ENCODE results near the gene ABCA9.

ABCA9 gene

GRCh38 chr17:68939195-68939594, 121.5 kb downstream of the ABCA9 start:
- H3K36me3 ChIP-seq, result no peaks in the 10 kb centered on the region
- no peaks in the 10 kb centered on the region for H3K9me3 ChIP-seq (replicated peaks in 1 of 11)
- H3K9ac ChIP-seq, result no peak overlapping the region
- TF ChIP-seq Cebpa-rat (IDR thresholded peaks at IDR 0.05), result no peak
- no peak overlapping the region for H3K27ac ChIP-seq
- H4K20me1 ChIP-seq, result no peaks in the 10 kb centered on the region
- no peaks in the 10 kb centered on the region for H3K27me3 ChIP-seq
- H3K4me3 ChIP-seq, result no peak overlapping the region
- no peak overlapping the region for H3K4me2 ChIP-seq
- no peaks in the 10 kb centered on the region for H3K4me1 ChIP-seq

DNA sequence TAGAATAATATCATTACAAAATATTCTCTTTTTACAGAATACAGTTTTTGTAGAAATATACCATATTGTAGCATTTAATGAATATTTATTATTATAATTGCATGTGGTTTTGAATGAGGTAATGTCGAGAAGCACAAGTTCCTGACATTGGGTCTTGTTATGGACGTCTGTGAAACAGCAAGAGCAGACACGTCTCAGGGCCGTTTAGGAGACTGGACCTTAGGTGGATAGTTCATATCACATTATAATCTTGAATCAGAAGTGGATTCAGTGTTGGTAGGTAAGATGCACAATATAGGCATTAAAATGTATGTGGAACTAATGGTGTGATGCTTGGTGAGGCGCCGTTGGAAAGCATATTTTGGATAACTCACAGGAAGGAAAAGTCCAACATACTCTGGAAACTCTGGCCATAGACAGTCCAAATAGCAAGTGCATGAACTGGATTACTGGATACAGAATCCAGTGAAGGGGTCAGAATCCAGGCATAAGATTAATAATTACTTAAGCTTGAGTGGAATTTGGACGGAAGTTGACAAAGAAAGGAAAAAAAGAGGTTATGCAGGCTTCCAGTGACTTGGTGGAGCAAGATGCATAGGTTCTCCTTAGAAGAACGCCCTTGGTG, 122.7 kb downstream of the ABCA9 start:
- no peak for TF ChIP-seq Cebpa-rat (IDR thresholded peaks at IDR 0.05)
- Histone ChIP-seq H3K4me2 (no peak overlapping the region), H3K4me1 (no peaks in the 10 kb centered on the region)

GRCh38 chr17:68927516-68927915, 133.2 kb downstream of the ABCA9 start:
- no peak overlapping the region for H3K27ac ChIP-seq
- no peak overlapping the region for H3K4me2 ChIP-seq
- H3K4me1 ChIP-seq, result no peaks in the 10 kb centered on the region
- H3K4me3 ChIP-seq, result no peak overlapping the region
- H3K9ac ChIP-seq, result no peak overlapping the region
- H3K36me3 ChIP-seq, result no peaks in the 10 kb centered on the region
- no peak for TF ChIP-seq Cebpa-rat (IDR thresholded peaks at IDR 0.05)
- H3K27me3 ChIP-seq, result no peaks in the 10 kb centered on the region
- no peaks in the 10 kb centered on the region for H3K9me3 ChIP-seq (replicated peaks in 1 of 11)
- H4K20me1 ChIP-seq, result no peaks in the 10 kb centered on the region

More for the DNA sequence above, 122.7 kb downstream of the ABCA9 start:
- H3K4me3 ChIP-seq, result no peak overlapping the region
- H3K27me3 ChIP-seq, result no peaks in the 10 kb centered on the region
- no peak overlapping the region for H3K27ac ChIP-seq
- no peaks in the 10 kb centered on the region for H3K36me3 ChIP-seq
- H4K20me1 ChIP-seq, result no peaks in the 10 kb centered on the region
- no peaks in the 10 kb centered on the region for H3K9me3 ChIP-seq (replicated peaks in 1 of 11)
- no peak overlapping the region for H3K9ac ChIP-seq

DNA sequence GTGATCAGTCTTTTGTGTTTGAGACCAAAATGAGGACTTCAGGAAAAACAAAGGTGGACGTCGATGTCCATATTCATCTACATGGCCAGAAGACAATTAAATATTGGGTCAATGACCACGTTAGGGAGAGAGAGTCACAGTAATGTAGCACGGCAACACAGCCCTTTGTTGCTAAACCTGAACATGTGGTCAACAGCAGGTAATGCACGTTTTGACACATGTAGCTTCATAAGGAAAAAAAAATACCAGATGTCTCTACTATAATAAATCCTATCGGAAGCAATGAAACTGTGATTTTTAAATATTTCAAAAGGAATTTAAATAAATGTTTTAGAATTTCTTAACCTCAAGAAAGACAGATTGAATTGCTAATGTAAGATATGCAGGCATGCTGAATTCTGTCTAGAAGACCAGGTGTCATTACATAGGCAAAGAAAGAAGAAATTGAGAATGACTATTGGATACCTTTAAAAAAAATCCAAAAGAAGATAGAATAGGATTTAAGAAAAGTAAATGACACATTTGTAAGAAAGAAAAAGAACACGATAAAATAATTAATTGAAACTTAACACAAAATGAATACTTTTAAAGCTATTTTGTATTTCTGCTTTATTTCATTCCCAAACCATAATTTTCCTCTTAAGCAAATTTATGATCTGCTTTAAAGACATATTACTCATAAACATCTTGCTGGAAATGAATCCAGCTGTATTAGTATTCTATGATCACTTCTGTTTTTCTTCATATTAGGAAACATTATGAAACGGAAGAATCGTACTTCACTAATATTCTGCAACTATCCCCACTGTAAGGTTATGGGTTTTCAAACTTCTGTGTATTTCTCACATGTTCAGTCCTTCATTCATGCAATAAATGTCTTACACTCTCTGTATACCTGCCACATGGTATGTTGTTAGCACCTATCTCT, 135.7 kb downstream of the ABCA9 start:
- H3K9me3 ChIP-seq (replicated peaks in 1 of 11), result no peaks in the 10 kb centered on the region
- no peaks in the 10 kb centered on the region for H3K27me3 ChIP-seq
- TF ChIP-seq Cebpa-rat (IDR thresholded peaks at IDR 0.05), result no peak
- no peaks in the 10 kb centered on the region for H4K20me1 ChIP-seq
- H3K9ac ChIP-seq, result no peak overlapping the region
- no peaks in the 10 kb centered on the region for H3K36me3 ChIP-seq
- no peak overlapping the region for H3K4me2 ChIP-seq
- no peak overlapping the region for H3K4me3 ChIP-seq
- H3K4me1 ChIP-seq, result no peaks in the 10 kb centered on the region
- no peak overlapping the region for H3K27ac ChIP-seq

Measured in BLaER1 treated with 17β-estradiol and CSF1 and Interleukin-3, amounts not matched to agents 10 nM and 100 nM (cell line).